Panc1 (cell line): ENCODE measurements around the gene UGT2A3.

Experiments used
- CTCF ChIP-seq: fragments of 450-650 bp; IDR thresholded peaks from 2 replicates; pipeline ENCODE4 v1.5.1; 2017; ENCODE audit warnings: mild to moderate bottlenecking
- POLR2AphosphoS5 ChIP-seq: IDR thresholded peaks from 2 replicates; pipeline ENCODE4 v1.6.1; 2012; ENCODE audit warnings: mild to moderate bottlenecking, low read depth, low read length, moderate library complexity
- SIN3A ChIP-seq: IDR thresholded peaks from 2 replicates; pipeline ENCODE4 v1.6.1; 2012; ENCODE audit warnings: low read depth, mild to moderate bottlenecking, low read length, moderate library complexity, borderline replicate concordance; ENCODE audit not compliant: insufficient read depth

DNA sequence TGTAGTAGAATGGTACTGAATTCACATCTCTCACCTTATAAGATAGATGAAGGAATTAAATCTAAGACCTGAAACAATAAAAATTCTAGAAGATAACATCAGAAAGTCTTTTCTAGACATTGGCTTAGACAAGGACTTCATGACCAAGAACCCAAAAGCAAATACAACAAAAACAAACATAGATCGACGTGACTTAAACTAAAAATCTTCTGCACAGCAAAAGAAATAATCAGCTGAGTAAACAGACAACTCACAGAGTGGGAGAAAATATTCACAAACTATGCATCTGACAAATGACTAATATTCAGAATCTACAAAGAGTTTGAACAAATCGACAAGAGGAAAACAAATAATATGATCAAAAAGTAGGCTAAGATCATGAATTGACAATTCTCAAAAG, 38.8 kb downstream of the UGT2A3 start:
- TF ChIP-seq CTCF (no peak), POLR2AphosphoS5 (no peak), SIN3A (no peak)
